ENCODE data around the gene GAD1.

Gene GAD1

GRCh38 chr2:170815746-170816503 is 762 bp upstream of the GAD1 start:
- Histone ChIP-seq H3K9me3 (ENCODE audit: severe bottlenecking) (no peaks in the 10 kb centered on the region), H3K4me3 (ENCODE audit: low read depth, low read length) (peak overlapping the region; percentile 87), H3K27me3 (ENCODE audit: insufficient read depth, low read depth, severe bottlenecking) (no peaks in the 10 kb centered on the region), H3K27ac (peak overlapping the region; percentile 75), H3K36me3 (no peaks in the 10 kb centered on the region; the same call in 1 of the 2 replicates)
- peak; percentile 85 for DNase-seq
- peak; percentile 72 for TF ChIP-seq CTCF (IDR thresholded peaks at IDR 0.05; ENCODE audit: low read depth, low read length)

- H3K36me3 ChIP-seq: no peaks in the 10 kb centered on the region; the same call in 1 of the 2 replicates
- no peak for TF ChIP-seq CTCF (IDR thresholded peaks at IDR 0.05; ENCODE audit: low read depth, low read length)
- peak; percentile 36 for DNase-seq
- H3K27me3 ChIP-seq (ENCODE audit: insufficient read depth, low read depth, severe bottlenecking): no peaks in the 10 kb centered on the region
- H3K4me3 ChIP-seq (ENCODE audit: low read depth, low read length): peak overlapping the region; percentile 87
- H3K9me3 ChIP-seq (ENCODE audit: severe bottlenecking): no peaks in the 10 kb centered on the region
- H3K27ac ChIP-seq: peak overlapping the region; percentile 75
These were observed 677 bp downstream of the GAD1 start for GRCh38 chr2:170817093-170818035.

- Histone ChIP-seq H3K27ac (peak overlapping the region; percentile 75), H3K4me3 (ENCODE audit: low read depth, low read length) (peak overlapping the region; percentile 87), H3K9me3 (ENCODE audit: severe bottlenecking) (no peaks in the 10 kb centered on the region), H3K27me3 (ENCODE audit: insufficient read depth, low read depth, severe bottlenecking) (no peaks in the 10 kb centered on the region), H3K36me3 (no peaks in the 10 kb centered on the region; the same call in 1 of the 2 replicates)
- DNase-seq: peak; percentile 53
- no peak for TF ChIP-seq CTCF (IDR thresholded peaks at IDR 0.05; ENCODE audit: low read depth, low read length)
These were observed 1.5 kb downstream of the GAD1 start for GRCh38 chr2:170818036-170818751.

- H3K36me3 ChIP-seq: no peaks in the 10 kb centered on the region; the same call in 1 of the 2 replicates
- no peak for DNase-seq
- no peak overlapping the region for H3K27ac ChIP-seq
- TF ChIP-seq CTCF (IDR thresholded peaks at IDR 0.05; ENCODE audit: low read depth, low read length): no peak
- H3K27me3 ChIP-seq (ENCODE audit: insufficient read depth, low read depth, severe bottlenecking): no peaks in the 10 kb centered on the region
- H3K9me3 ChIP-seq (ENCODE audit: severe bottlenecking): no peaks in the 10 kb centered on the region
- H3K4me3 ChIP-seq (ENCODE audit: low read depth, low read length): no peak overlapping the region
These were observed 2.2 kb downstream of the GAD1 start for GRCh38 chr2:170818752-170819470.

Data from WERI-Rb-1 (cell line).